GM19351 (cell line): ENCODE results near the gene FSTL5.
A peak's percentile ranks its signal among the peaks of the same experiment; 100 is the strongest.

Experiments used
- ATAC-seq: cut with Tn5 transposase; IDR thresholded peaks from one replicate; pipeline ENCODE4 v1.9.1; 2021; ENCODE audit warnings: mild to moderate bottlenecking, moderate library complexity; ENCODE audit not compliant: unreplicated experiment

FSTL5 gene

DNA sequence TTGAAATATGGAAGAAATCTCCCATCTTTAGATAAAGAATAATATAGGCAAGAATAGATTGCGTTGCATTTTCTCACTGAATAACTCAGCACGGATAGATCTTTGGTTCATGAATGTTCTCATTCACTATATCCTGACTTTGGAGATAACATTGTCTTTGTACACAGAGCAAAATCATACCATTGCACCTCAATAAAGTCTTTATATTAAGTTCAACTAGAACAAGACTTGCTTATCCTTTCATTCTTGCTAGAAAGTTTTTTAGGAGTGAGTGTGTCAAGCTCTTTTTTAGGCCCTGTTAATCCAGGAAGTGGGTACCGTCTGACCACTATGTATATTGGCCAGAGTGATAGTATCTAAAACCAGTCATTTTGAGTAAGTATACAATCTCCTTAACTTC lies 658.7 kb downstream of the FSTL5 start:
- ATAC-seq, result no peak

DNA sequence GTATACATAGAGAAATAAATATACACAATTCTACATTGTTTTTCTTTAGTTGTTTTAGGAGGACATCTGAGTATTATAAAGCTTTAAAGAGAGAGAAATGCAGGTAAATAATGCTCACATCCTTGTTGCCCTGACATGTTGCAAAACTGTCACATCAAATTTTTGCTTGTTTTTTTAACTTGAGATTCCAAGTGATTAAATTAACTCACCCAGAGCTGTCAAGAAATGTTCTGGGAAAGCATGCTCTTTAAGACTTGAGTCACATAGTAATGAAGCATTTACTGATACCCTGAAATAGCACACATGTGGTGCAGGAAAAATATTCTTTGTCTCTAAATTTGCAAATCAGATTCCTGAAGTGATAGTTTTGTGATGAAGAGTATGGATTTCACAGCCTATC lies 665.6 kb downstream of the FSTL5 start:
- ATAC-seq, result no peak

DNA sequence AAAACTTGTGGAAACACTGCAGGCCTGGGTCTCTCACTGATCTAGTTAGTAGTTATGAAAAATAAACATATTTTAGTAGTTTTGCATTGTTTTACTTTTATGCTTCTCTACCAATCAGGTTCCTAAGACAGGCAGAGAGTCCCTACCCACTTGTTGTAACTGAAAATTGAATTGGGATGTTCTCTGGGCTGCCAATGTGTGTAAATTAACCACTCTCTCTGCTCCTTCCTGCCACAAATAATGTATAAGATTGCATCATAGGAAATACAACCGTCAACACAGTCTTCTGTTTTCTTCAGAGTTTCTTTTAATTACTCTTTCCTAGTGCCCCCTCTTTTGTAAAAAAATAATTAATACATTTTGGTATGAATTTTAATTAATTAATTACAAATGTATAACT lies 677.3 kb downstream of the FSTL5 start:
- ATAC-seq, result no peak

DNA sequence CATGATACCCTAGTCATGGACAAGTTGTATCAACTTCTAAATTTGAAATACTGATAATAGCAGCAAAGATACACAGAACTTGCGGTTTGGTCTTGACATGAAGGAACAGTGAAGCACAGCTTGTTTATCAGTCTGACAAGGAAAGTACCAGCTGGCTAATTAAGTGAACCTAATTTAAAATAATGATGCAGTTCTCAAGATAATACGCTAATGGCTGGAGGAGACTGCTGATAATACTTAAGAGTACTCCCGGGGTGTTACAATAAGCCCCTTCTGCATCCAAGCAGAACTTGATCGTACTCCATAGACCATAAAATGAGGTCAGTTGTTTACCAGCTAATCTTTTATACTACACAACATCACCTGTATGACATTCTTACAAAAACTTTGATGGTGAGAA lies 697.5 kb downstream of the FSTL5 start:
- no peak for ATAC-seq

DNA sequence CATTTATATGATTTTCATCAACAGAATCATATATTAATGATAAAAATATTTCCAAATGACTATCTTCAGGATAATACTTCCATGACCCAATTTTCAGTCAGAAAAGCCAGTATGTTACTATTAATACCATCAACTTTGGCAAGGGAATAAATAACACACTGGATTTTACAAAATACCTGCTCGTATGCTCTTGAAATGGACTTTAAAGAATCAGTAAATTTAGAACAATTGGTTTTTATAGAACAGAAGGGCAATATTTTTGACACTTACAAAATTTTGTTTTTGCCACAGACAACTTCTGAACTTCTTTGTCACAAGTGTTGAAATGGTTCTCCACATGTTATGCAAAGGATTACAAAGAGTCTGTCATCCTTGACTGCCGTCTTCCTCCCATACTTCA lies 700.4 kb downstream of the FSTL5 start:
- no peak for ATAC-seq

DNA sequence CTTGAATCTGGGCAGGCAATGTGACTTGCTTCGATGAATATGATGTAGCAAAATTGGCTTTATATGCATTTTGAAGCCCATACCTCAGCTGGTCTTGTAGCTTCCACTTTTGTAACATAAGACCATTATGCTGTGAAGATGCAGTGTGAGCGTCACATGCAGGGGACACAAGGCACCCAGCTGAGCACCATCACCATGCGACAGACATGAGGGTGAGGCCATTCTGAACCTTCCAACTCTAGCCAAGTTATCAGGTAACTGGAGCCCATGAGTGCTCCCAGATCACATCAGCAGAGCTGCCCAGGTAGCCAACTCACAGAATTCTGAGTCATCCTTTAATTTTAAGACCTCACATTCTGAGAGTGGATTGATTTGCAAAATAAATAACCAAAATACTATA lies 705.9 kb downstream of the FSTL5 start:
- ATAC-seq, result no peak

DNA sequence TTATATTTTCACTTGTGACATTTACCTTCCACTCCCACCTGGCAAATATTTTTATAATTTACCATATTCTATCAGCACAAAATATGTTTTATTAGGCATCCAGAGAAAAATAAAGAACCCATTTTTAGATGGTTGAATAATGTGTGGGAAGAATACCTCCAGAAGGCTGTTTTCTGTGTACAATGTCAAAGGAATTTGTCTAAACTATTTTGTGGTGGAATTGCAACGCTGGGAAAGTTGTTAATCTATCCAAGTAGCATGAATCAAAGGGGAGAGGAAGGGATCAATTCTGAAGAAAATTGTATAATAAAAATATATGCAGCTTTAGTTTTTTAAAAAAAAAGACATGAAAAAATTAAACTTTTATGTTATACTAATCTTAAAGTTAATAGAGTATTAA lies 706.5 kb downstream of the FSTL5 start:
- ATAC-seq, result no peak

DNA sequence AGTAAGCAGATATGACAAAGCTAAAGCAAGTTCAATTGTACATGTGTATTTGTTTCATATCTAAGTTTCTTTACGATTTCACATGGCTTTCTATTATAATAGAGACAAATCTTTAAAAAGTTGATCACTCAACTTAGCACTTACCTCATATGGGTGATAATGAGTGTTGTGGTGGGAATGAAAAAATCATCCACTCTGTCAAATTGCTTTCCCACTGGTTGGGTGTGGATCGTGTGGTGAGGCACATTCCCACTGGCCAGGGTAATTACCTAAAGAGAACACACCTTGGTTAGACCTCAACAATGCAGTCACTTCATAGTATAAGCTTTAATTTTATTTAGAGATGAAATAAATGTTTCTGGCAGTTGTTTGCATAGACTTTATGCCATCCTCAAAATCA lies 708.9 kb downstream of the FSTL5 start:
- ATAC-seq, result no peak

DNA sequence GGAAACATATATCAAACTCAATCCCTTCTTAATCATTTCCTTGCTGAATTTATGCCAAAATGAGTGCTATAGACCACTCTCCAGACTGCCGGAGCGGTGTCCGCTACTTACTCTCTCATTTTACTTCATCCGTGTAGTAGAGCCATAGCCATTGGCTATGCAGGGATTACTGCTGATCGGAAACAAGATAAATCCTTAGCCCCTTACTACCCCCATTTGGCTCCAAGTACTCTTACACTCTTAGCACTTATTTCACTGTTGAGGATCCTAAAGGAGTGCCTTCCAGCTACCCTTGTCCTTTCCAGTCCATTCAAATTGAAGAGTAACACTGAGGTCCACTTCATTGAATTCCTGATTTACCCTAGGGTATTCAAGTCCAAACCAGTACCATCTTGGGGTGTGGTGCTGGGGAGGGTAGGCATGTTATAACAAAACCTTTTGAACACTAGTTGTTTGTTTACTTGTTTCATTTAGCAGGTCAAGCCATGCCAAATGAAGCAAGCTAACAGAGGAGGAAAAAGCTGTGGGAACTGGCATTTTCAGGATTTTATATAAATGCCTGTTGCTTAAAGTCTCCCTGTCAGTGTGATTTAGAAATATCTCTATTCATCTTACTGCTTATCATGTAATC lies 715.1 kb downstream of the FSTL5 start:
- no peak for ATAC-seq

DNA sequence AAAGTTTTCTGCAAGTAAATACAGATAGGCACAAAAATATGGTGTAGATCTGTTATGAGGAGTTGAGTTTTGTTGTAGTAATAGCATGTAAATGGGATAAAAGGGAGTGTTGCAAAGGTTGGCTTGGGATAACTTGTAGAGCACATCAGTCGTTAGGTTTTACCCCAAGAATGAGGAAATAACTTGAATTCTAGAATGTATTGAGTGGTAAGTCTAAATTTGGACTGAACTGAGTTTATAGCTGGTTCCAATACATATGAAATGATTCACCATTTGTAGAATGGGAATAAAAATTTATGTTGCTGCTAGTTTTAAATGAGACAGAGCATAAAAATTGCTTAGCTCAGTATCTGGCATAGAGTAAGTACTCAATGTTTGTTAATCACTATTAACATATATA lies 719.2 kb downstream of the FSTL5 start:
- ATAC-seq, result no peak

DNA sequence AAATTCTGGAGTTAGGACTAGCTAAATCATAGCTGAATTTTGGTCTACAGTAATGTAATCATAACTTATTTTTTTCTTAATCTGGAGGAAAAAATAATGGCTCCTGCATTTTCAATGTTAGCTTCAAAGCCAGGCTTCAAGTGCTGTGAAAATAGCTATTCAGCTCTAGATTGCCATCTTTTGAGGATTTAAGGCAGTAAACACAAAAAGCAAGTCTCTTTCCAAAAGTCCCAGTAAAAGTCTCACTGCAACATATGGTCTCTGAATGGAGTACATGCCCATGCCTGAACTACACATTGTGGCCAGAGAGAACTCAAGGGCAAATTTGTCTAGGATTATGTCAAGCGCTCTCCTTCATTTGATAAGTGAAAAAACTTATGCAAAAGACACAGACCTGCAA lies 720.9 kb downstream of the FSTL5 start:
- ATAC-seq, result no peak

DNA sequence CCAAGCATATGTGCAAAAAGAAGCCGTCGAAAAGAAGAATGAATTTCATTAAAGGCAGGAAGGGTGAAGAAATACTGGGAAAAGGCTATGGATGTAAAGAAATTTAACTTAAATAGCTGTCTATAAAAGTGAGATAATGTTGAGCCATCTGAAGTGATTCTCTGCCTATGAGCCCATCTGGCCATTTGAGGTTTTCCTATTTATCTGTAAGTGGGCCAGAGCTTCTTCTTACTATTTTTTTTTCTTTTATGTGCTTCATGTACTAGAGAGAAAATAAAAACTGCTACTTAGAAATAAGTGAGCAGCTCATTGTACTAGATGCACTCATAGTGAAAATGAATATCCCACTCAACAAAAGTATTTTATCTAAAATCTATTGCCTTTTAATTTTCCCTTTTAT lies 725.7 kb downstream of the FSTL5 start:
- ATAC-seq, result no peak

DNA sequence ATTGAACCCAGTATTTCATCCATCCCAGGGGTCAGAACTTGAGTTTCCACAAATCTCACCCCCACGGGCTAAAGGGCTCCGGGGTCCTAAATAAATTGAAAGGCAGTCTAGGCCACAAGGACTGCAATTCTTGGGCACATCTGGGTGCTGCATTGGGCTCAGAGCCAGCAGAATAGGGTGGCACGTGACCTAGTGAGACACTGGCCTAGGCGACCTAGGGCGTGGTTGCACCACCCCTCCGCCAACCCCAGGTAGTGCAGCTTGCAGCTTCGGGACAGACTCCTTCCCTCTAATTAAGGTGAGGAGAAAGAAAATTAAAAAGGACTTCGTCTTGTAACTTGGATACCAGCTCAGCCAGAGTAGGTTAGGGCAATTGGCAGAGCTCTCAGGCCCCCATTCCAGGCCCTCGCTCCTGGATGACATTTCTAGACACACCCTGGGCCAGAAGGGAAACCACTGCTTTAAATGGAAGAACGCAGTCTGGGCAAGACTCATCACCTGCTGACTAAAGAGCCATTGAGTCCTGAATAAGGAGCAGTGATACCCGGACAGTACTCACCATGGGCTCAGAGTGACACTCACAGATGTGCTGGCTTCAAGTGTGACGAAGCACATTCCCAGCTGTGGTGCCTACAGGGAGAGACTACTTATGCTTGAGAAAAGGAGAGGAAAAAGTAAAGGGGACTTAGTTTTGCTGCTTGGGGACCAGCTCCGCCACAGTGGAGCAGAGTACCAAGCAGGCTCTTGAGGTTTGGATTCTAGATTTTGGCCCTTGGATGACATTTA lies 735.4 kb downstream of the FSTL5 start:
- ATAC-seq, result no peak

DNA sequence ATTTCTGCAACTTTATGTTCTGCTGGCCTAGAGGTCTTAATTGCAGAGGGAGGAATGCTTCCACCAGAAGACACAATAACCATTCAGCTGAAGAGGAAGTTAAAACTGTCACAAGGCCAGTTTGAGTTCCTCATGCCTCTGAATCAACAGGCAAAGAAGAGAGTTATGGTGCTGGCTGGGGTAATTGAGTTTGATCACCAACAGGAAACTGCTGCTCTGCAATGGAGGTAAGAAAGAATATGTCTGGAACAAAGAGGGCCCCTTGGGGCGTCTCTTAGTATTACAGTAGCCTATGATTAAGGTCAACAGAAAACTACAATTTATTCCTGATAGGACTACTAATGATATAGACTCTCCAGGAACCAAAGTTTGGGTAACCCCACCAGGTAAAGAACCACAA lies 744.0 kb downstream of the FSTL5 start:
- ATAC-seq, result peak; percentile 65

DNA sequence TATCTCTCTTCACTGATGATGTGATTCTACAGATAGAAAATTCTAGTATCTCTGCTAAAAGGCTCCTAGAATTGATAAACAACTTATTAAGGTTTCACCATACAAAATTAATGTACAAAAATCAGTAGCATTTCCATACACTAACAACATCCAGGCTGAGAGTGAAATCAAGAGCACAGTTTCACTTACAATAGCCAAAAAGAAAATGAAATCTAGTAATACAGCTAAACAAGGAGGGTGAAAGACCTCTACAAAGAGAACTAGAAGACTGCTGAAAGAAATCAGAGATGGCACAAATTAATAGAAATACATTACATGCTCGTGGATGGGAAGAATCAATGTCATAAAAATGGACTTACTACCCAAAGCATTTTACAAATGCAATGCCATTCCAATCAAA lies 751.9 kb downstream of the FSTL5 start:
- no peak for ATAC-seq

DNA sequence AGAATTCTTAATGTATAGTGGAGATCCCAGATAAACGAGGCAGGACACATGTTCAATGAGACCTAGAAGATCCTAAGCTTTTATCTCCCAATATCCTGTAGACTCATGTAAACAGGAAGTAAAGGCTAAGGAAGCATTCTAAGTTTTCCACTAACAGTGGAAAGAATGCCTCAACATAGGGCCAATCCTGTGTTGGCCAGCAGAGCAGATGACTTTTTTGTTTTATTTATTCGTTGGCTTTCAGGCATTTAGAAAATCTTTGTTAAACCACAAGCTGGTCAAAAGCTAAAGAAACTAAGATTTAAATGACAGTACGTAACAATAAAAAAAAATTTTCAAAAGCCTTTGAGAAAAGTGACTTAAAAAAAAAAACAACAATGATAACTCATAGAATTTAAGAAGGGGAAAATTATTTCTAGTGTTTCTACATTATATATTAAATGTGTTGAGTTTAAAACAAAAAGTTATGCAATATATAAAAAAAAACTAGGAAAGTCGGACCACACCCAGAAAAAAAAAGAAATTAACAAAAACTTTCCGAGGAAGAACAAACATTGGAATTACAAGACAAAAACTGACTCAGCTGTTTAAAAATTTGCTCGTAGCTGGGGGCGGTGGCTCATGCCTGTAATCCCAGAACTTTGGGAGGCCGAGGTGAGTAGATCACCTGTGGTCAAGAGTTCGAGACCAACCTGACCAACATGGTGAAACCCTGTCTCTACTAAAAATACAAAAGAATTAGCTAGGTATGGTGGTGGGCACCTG lies 759.3 kb downstream of the FSTL5 start:
- no peak for ATAC-seq

DNA sequence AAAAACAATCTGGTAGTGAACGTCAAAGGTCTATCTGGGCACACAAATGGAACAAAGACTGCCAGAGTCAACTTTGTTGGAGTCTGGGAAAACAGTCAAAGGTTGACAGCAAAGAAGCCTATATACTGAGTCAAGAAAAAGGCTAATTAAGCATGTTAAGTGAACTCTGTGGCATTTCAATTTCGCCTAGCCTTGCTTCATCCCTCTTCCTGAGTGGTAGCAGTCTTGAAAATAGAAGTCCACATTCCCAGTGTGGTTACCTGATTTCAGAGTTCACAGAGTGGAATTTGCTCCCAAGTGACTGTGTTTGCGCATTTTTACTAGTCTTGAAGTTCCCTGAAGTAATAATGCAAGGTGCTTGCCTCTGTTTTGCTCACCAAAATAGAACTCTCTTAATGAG lies 760.0 kb downstream of the FSTL5 start:
- ATAC-seq, result no peak

DNA sequence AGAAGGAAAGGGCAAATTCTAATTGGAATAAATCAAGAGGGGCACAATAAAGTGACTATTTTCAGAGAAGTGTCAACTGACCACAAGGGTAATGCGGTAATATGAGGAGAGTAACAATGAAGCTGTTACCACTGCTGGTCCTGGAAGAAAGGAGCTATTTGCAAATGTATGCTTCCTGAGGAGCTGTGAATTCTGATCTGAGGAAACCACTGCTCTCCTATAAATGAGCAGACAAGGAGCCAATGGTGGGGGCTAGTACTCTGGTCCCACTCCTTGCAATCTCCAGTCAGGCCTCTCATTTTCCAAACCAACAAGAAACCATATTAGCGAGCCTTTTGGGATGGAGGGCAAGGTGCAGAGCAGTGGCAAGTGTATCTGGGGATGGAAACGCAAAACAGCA lies 770.2 kb downstream of the FSTL5 start:
- no peak for ATAC-seq

DNA sequence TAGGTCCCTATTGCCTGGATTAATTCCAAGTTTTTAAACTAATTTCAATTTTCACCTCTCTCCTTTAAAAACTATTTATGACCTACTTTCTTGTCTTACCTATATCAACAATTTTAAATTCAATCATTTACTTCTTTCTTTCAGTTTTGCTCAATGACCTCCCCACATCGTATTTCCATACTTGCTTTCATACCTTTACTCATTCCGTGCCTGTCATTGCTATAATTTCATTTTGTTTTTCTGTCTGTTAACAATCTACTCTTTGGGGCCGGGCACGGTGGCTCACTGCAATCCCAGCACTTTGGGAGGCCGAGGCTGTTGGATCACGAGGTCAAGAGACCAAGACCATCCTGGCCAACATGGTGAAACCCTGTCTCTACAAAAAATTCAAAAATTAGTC lies 781.1 kb downstream of the FSTL5 start:
- ATAC-seq, result no peak

DNA sequence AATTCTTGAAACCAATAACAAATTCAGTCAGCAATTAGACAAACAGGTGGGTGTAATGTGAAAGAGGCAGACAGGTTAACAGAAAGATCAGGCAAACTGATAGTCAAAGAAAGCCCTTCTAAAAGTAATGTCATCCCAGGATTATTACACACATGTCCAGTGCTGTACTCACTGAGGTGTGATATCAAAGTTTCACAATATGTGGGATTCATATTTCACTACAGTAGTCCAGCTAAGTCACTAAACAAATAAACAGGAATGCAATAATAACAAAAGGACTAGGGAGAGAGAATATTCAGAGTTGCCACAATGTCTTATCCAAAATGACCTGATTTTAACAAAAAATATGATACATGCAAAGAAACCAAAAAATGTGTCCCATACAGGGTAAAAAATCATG lies 787.5 kb downstream of the FSTL5 start:
- ATAC-seq, result no peak

DNA sequence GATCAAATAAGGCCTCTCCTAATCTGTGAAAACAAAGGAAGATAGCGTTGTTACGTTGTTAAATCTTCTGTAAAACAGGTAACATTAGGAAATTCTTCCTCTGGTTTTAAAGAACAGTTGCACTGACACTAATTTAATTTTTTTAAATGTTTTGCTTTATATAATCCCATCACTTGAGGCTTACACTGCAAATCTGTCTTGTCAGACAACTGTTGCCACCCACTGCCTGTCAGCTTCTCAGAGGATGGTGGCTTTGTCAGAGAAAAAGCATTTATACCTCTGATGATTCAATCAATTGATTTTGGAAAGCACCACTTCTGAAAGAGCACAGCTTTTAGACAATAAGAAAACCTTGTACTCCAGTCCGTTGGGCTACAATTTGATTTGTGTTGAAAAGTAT lies 799.1 kb downstream of the FSTL5 start:
- no peak for ATAC-seq

DNA sequence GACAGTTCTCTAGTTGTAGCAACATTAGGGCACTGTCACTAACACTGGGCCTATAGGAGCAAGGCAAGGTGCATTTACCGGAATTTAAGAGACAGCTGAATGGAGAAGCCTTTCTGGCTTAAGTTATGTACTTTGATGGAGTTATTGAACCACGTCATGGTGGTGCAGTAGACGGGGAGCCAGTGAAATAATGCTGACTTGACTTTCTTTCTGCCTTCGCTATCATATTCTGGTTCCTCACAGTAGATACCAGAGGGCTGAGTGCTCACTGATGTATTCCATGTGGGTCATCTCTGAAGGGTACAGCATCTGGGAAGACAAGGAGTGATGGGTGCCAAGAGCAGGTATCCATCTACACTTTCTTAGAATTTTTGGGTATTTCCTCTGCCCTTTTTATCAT lies 802.8 kb downstream of the FSTL5 start:
- no peak for ATAC-seq
